Activated CD8-positive, alpha-beta memory T cell treated with anti-CD3 and anti-CD28 coated beads, Interleukin-2, amount 50 U/mL, for 48 hours (primary cell): ENCODE measurements around the gene SHANK1.

ENCODE experiments used
- DNase-seq: peaks from one replicate; pipeline ENCODE4 v3.0.0-alpha.2; 2020

The SHANK1 gene

DNA sequence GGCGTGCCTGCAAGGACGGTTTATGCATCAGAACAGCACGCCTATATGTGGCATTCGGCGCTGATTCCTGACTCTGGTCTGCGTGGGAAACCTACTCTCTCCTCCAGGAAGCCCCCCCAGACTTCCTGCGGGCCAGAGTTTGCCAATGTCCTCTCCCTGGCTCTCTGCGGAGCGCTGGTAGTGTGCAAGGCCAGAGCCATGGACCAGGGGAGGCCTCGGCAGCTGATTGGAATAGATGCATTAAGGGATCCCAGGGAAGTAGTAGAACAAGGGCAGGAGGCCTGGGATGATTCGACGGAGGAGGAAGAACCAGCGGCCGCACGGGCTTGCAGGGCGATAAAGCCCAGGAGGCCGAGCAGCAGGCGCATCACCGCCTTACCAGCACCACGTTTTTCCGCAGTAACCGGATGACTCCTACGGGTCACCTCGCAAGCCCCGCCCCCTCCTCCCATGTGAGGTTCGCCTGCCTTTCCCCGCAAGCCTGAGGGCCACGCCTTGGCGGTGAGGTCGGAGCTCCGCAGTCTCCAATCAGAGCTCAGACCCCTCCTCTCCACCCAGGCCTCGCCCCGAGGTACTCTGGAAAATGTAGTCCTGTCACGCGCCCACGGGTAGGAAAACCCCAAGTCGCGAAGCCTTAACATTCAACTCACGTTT lies 8.6 kb upstream of the SHANK1 start:
- DNase-seq = peak; percentile 90

DNA sequence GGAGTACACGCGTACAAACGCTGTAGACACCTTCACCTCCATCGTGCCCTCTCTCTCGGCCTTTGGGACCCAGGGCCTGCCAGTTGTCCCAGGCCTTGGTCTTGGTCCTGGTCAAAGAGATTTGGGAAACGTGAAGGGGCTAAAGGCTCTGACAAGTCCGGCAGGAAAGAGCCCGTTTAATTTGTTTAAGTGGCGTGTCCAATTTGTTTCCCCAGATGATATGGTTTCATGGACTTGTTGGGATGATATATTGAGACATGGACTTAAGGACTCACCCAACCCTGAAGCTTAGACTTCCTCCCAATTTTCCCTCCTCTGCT lies 6.3 kb upstream of the SHANK1 start:
- DNase-seq = no peak

DNA sequence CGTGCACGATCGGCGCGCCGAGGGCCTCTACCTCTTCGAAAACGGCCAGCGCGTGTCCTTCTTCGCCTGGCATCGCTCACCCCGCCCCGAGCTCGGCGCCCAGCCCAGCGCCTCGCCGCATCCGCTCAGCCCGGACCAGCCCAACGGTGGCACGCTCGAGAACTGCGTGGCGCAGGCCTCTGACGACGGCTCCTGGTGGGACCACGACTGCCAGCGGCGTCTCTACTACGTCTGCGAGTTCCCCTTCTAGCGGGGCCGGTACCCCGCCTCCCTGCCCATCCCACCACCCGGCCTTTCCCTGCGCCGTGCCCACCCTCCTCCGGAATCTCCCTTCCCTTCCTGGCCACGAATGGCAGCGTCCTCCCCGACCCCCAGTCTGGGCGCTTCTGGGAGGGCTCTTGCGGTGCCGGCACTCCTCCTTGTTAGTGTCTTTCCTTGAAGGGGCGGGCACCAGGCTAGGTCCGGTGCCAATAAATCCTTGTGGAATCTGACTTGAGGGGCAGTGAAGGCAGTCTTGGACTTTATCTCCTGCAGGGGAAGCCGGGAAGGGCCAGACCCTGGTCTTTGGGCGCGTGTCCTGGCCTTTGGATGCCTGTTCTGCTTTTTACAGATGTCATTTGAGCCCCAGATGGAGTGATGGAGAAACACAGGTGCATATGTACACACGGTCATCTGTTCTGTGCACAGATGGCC lies 5.8 kb upstream of the SHANK1 start:
- no peak for DNase-seq

DNA sequence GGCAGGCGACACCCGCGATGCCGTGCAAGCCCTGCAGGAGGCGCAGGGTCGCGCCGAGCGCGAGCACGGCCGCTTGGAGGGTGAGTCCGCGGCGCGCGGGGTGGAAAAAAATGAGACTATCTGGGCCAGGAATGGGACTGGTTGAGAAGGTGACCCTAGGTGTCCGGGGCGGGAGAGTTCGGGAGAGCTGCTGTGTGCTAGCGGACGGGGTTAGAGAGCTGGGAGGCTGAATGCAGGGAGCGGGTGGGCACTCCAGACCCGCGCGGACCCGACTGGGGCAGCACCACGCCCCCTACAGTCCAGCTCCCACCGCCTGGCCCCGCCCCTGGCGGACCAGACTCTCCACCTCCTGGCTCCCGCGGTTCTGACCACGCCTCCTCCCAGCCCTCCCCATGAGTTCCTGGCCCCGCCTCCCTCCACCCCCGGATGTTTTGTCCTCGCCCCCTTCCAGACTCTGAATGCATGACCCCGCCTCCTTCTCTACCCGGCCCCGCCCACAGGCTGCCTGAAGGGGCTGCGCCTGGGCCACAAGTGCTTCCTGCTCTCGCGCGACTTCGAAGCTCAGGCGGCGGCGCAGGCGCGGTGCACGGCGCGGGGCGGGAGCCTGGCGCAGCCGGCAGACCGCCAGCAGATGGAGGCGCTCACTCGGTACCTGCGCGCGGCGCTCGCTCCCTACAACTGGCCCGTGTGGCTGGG lies 5.1 kb upstream of the SHANK1 start:
- DNase-seq = peak; percentile 97

DNA sequence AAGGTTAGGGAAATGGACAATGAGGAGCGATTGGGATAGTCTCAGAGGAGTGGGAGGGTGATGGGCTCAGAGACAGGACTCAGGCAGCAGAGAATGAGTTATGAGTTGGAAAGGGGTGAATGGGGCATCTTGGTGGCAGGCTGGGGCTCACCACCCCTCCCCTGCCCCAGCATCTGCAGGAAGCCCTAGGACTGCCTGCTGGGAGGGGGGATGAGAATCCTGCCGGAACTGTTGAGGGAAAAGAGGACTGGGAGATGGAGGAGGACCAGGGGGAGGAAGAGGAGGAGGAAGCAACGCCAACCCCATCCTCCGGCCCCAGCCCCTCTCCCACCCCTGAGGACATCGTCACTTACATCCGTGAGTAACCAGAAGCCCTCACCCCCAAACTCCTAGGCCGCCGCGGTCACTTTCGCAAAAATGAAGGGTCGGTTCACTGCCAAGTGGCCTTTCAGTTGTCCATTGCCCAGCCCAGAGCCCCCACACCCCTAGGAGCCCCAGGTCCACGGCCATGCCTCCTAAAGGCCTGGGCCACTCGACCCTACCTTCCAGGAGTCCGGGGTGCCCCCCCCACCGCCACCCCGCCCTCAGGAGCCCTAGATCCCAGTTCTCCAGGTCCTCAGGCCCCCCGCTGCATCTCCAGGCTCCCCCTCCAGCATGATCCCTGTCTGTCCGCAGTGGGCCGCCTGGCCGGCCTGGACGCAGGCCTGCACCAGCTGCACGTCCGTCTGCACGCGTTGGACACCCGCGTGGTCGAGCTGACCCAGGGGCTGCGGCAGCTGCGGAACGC lies 4.3 kb upstream of the SHANK1 start:
- no peak for DNase-seq

DNA sequence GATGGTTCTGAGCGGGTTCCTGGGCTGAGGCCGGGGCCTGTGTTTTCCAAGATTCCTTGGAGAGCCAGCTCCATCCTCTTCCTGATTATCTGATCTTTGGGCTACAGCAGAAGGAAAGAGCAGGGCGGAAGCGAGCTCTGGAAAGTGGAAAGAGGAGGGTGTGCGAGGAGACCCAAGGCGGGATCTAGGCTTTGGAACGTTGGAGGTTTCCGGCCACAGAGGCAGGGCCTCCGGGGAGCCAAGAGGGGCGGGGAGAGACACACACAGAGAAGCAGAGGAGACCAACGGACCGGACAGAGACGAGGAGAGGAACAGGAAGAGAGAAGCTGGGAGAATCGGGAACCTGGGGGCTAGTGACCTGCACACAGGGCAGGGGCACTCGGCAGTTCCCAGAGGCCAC lies 3.5 kb upstream of the SHANK1 start, which contains the start of gene CLEC11A:
Gene CLEC11A (plus strand): TSS at position 296 of the 400 bp plus-strand sequence. CDS start 162 bp downstream, outside the sequence.
- DNase-seq = no peak

DNA sequence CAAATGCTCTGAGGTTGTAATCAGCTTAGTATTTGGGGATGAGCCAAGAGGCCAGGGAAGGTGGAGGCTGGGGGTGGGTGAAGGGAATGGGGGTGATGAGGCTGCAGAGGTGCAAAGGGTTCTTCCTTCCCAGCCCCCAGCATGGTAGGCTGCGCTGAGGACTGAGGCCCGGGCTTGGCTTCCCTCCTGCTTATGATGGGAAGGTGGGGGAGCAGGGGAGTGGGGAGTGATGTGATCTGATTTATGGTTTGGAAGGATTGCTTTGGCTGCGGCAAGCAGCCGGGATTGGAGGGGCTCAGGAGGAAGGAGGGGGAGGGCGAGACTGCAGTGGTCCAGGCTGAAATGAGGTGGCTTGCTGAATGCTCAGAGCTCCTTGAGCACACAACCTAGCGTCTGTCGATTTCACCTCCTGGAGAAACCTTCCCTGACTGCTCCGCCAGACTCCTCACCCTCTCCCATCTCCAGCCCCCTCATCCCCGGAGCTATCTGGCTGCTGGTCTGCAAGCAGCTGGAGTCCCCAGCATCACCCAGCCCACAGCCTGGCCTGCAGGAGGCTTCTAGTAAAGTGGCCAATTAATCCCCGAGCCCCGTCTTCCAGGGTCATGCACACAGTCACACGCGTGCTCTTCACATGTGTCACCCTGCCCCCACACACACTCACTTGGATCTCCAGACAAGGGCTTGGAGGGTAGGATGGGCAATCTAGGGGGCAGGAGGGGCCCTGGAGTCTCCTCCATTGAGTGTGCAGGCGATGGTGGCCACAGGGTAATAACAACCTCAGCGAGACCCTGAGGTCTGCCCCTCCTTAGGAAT lies 2.8 kb upstream of the SHANK1 start:
- no peak for DNase-seq

DNA sequence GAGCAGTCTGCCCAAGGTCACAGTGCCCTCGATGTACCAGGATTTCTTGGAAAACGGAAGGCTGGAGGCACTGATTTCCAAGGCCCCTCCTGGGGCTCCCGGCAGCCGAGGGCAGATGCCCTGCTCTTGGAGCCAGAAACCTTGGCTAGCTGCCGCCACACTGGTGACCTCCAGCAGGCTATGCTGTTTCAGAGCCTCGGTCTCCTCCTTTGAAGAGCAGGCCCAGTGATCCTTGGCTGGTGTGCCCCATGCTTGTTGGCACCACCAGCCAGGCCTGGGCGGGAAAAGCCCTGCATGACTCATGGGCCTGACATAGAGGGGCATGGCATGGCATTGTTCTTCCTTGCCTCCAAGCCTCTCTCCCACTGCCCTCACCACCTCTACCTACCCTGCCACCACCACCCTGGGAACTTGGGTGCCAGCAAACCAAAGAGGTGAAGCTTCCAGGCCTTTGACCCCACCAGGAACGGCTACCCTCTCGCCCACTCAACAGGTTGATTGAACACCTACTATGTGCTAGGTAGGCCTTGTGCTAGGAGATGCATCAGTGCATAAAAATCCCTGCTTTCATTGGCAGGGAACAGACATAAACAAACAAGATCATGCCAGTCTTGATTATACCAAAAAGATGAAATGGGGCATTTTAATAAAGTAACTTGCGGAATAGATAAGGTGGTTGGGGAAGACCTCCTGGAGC lies 2.0 kb upstream of the SHANK1 start:
- no peak for DNase-seq

DNA sequence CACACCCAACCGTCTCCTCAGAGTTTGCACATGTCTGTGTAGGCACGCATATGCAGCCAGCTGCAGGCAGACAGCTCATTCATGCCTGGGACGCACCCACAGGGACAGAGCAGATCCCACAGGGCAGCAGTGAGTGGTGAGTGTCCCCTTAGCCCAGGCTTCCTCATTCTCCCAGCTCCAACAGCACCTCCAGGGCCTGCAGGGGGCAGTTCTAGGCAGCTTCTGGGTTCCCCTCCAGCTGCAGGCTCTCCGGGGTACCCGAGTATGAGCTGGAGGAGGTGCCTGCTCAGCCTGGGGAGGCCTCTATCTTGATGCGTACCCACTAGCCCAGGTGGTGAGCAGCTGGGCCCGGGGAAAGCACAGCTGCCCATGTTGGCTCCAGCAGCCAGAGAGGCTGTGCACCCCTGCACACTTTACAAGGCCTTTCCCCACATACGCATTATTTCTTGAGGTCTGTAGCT lies 1.3 kb upstream of the SHANK1 start:
- DNase-seq = no peak

DNA sequence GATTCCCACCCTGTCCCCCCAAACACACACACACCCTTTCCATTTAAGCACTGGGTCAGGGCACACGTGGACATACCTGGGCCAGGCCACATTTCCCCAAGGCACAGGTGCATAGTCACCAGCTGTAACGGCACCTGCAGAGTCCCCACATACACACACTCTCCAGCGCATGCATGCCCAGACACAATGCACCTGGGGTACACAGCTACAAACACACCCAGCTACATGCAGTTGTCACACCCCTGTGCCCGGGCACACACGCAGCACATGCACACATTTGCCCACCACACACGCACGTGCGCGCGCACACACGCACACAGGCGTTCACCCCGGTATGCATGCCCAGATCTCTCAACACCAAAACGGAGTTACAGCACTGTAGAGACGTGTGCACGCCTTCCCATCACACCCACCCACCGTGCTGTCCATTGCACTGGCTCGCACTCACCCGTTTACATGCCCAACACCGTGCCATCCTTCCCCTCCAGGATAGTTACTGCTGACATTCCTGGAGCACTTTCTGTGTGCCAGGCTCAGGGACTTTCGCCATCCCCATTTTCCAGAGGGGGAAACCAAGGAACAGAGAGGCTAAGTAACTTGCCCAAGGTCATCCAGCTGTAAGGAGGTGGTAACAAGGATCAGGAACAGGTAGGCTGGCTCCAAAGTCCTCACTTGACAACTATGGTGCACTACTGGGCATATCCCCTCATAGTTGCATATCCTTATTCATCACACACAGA lies 749 bp upstream of the SHANK1 start:
- DNase-seq = no peak

DNA sequence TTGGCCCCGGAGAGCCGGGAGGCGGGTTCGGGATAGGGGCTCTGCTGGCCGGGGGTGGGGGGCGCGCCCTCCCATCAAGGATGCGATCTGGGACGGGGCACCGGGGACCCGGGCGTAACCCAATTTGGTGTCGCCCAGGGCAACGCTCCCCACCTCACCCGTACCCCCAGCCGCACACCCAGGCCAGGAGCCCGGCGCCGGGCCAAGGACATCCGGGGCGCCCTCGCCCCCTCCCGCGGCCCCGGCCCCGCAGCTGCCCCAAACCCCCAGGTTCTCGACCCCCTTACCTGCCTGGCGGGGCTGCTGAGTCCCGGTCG lies 525 bp downstream of the SHANK1 start:
- DNase-seq = no peak

DNA sequence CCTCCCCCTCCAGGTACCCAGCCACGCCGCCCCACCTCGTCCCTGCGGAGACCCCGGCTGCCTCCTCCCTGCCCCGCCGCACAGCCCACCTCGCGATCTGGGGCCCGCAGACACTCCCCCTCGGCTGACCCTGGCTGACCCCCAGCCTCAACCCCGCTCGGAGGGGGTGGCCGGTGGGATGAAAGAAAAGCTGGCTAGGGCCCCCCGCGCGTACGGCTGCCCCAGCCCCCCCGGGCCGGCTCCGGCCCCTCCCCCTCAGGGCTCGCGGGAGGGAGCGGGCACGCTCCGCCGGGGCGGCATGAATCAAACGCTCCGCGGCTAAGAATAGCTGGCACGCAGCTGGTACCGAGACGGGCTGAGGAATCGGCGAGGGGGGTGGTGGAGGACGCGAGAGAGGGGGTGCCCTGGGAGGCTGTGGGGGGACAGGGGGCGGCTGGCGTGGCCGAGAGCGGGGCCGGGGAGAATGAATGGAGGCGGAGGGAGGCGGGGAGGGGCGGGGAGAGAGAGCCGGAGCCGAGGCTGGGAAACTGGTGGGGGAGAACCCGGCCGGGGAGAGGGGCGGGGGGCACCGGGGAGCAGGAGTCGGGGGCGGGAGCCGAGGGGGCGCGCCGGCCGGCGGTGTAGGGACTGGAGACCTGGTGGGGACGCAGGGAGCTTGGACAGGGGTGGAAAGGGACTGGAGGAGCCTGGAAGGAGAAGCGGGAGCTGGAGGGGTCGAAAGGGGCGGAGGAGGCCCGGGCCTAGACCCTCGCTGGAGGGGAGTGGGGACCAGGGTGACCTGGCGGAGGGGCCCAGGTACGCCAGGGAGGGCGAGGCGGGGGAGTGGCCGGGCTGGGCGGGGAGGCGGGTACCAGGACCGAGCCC lies 1.1 kb downstream of the SHANK1 start:
- DNase-seq = no peak

DNA sequence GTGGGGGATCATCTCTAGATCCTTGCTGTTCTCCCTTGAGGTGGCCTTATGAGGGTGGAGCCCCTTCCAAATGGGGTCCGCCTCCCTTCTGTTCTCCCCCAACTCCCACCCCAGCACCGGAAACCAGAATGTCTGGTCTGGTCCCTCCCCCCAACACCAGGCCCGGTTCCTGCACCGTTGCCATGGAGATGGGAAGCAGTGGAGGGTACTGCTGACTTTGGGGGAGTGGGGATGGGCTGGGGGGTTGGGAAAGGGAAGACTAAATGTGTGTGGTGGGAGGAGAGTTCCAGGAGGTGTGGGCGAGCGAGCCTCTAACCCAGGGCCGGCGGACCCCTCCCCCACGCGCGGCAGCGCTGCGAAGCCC lies 1.7 kb downstream of the SHANK1 start:
- DNase-seq = no peak

DNA sequence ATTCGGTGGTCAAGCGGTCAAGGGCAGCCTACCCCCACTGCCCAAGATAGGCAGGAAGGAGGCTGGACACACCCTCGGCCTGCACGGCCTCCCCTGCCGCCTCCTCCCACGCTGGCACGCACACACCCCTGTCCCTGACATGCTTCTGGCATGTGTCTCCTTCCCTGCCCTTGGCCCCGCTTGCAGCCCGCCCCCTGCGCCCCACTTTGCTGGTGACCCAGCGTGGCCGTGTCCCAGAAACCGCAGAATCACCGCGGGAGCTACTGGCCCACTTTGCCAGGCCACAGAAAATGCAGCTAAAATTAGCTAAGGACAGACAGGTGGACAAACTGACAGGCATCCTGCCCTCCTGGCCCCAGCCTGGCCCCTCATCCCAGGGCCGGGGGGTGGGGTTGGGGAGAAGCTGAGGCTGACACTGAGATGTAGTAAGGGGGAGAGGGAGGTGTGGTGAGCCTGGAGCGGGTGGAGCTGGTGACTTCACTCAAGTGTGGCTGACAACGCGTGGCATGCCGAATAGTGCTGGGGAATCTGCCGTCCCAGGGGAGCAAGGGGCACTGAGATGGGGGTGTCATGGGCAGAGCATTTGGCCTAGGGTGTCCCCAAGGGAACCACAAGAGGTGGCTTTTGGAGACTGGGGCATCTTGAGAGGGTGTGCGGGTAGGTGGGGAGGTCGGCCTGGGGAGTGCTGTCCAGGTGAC lies 2.4 kb downstream of the SHANK1 start:
- no peak for DNase-seq

DNA sequence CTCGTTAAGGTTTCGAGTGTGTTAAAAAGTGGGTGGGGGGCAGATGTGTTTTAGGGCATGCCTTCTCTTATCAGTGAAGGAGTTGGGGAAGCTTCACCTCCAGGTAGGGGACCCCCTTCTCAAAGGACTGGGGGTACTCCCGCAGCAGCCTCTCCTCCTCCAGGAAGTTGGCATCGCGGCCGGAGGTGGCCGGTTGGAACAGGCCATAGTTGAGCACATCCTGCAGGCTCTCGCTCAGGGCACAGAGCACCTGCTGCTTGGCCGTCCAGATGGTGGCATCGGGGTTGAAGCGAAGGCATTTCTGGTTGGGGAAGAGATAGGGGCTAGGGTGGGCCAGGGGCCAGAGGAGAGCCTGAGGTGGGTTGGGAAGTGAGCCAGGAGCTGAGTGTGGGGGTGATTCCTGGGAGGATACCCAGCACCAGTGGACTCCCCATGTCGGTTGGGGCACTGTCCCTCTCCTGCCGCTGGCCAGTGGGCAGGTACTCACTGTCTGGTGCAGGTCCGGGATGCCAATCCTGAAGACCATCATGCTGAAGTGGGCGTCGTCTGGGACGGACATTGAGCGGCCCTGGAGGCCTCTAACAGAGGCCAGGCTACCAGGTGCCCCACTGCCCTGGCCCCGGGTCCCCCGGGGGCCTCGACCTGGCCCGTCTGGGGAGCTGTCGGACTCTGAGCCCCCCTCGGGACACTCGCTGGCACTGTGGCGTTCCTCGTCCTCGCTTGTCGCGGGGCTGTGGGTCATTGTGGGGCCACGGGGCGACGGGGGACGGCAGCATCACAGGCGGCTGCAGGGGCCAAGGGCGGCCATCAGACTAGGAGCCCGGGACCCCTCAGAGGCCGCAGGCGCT lies 3.2 kb downstream of the SHANK1 start:
- no peak for DNase-seq

DNA sequence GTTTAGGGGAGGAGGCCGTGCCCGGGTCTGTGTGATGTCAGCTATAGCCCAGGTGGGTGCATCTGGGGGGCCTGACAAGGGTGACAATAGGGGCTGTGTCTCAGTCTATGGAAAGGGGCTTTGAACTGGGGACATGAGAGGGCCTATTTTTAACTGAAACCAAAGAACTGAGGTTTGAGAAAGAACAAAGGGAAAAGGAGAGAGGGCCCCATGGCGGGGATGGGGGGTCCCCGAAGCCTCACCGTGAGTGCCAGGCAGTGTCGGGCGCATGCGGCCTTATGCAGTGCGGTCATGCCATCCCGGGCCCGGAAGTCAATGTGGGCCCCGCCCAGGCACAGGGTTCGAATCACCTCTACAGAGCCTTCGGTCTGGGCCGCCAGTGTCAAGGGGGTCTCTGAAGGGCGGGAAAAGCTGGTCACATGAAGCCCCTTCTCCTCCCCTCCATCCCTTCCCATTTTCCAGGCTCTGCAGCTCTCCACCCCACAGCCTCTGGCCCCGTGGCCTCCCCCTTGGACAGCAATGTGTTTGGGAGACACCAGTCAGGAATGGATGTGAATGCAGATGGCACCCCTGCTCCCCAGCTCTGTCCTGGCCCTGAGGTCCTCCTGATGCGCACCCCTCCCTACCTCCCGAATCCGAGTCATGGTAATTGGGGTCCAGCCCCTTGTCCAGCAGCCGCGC lies 5.9 kb downstream of the SHANK1 start:
- DNase-seq = no peak

DNA sequence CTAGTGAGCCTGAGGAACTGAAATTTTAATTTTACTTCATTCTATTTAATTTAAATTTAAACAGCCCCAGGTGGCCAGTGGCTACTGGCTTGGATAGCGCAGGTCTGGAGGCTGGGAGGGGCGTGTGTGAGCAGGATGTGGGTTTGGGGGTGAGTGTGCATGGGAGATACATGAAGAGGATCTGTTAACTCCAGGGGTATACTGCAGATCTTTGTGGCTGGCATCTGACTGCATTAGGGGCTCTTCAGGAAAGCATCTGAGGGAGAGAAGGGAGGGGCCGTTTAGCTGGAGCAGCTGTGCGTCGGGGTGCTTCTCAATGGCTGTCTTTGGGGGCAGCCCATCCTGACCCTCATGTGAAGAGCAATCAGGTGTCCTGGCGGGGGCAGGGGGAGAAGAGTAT lies 6.8 kb downstream of the SHANK1 start:
- DNase-seq = no peak

DNA sequence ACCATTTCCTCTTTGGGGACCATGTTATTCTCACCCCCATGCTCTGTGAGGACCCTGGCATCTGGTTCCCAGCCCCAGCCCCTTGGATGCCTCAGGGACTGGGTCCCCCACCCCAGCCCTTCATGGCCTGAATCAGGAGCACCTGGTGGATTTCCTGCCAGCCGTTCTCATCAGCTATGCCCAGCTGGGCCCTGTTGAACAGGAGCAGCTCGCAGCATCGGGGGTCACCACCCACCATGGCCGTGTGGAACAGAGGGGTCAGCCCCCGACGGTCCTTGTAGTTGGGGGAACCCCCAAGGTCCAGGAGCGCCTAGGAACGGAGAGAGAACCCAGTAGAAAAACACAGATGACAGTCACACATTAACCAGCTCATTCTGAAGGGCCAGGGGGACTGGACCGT lies 7.8 kb downstream of the SHANK1 start:
- no peak for DNase-seq
